GM12878 (cell line): Measurements from ENCODE around the gene DNMT1. TPM values are rescaled to one million over a fixed set of nuclear protein-coding genes. Genes with fewer than 3 reads are reported as not detected.
A peak's percentile ranks its signal among the peaks of the same experiment; 100 is the strongest.

Source experiments
- CEBPB ChIP-seq, 2 experiments: fragments of 150-350 bp in 1 of 2; IDR thresholded peaks; 2 replicates each; pipeline ENCODE4 v1.6.1; 2012 to 2014; ENCODE audit warnings: low read depth in 2 of 2, low read length in 2 of 2, borderline replicate concordance in 1 of 2, inconsistent platforms in 1 of 2
- ETV6 ChIP-seq, 2 experiments: fragments of 450-650 bp in 1 of 2; IDR thresholded peaks in 1 of 2; conservative IDR thresholded peaks in 1 of 2; 2 replicates each; pipeline ENCODE4 v1.6.1; 2014; ENCODE audit warnings: antibody characterized with exemption in 1 of 2, borderline replicate concordance in 1 of 2, low read depth in 1 of 2, mild to moderate bottlenecking in 1 of 2, moderate library complexity in 1 of 2
- HDGF ChIP-seq: fragments of 450-650 bp; IDR thresholded peaks from 2 replicates; pipeline ENCODE4 v1.6.1; 2016; ENCODE audit warnings: antibody characterized with exemption
- IKZF1 ChIP-seq: fragments of 450-650 bp; conservative IDR thresholded peaks from 2 replicates; pipeline ENCODE4 v1.6.1; 2017; ENCODE audit warnings: antibody characterized with exemption, mild to moderate bottlenecking
- IKZF2 ChIP-seq, 2 experiments: fragments of 450-650 bp; IDR thresholded peaks; 2 replicates each; pipeline ENCODE4 v1.6.1; 2017; ENCODE audit warnings: mild to moderate bottlenecking in 2 of 2, moderate library complexity in 2 of 2
- MEF2A ChIP-seq: IDR thresholded peaks from 2 replicates; pipeline ENCODE4 v1.6.1; 2011; ENCODE audit warnings: low read depth, mild to moderate bottlenecking, low read length, moderate library complexity; ENCODE audit not compliant: insufficient read depth
- NFXL1 ChIP-seq: fragments of 450-650 bp; IDR thresholded peaks from 2 replicates; pipeline ENCODE4 v1.6.1; 2017; ENCODE audit warnings: antibody characterized with exemption, mild to moderate bottlenecking, borderline replicate concordance
- NR2F1 ChIP-seq: fragments of 450-650 bp; conservative IDR thresholded peaks from 2 replicates; pipeline ENCODE4 v1.6.1; 2017; ENCODE audit warnings: mild to moderate bottlenecking
- SP1 ChIP-seq: IDR thresholded peaks from one replicate; pipeline ENCODE4 v1.6.1; 2011; ENCODE audit warnings: low read depth, low read length
- SPI1 ChIP-seq: IDR thresholded peaks from 2 replicates; pipeline ENCODE4 v1.6.1; 2011; ENCODE audit warnings: low read depth, mild to moderate bottlenecking, low read length, moderate library complexity, borderline replicate concordance; ENCODE audit not compliant: insufficient read depth
- SREBF2 ChIP-seq: IDR thresholded peaks from 2 replicates; pipeline ENCODE4 v1.6.1; 2012; ENCODE audit warnings: mild to moderate bottlenecking, low read length
- STAT1 ChIP-seq: fragments of 450-650 bp; conservative IDR thresholded peaks from 2 replicates; pipeline ENCODE4 v1.6.1; 2014; ENCODE audit warnings: antibody characterized with exemption, mild to moderate bottlenecking
- TBL1XR1 ChIP-seq: IDR thresholded peaks from 2 replicates; pipeline ENCODE4 v1.6.1; 2012; ENCODE audit warnings: low read depth, low read length, improper control_type of control experiment
- TCF12 ChIP-seq: IDR thresholded peaks from 2 replicates; pipeline ENCODE4 v1.6.1; 2011; ENCODE audit warnings: low read depth, mild to moderate bottlenecking, low read length
- TCF7 ChIP-seq: IDR thresholded peaks from 2 replicates; pipeline ENCODE4 v1.6.1; 2014; ENCODE audit warnings: antibody characterized with exemption, borderline replicate concordance
- ZNF24 ChIP-seq: fragments of 450-650 bp; IDR thresholded peaks from 2 replicates; pipeline ENCODE4 v1.6.1; 2017; ENCODE audit warnings: antibody characterized with exemption, mild to moderate bottlenecking
- polyA plus RNA-seq, 11 experiments: library from polyadenylated mRNA; depleted of rRNA in 4 of 11; unstranded in 6 of 11; stranded (reverse) in 5 of 11; fragments of >200 nt; fragmentation: Nextera tagmentation in 4 of 11; fragmentation: Illumina TruSeq in 1 of 11; extraction: Ambion mirVana in 4 of 11; extraction: Trizol in 1 of 11; gene quantifications; 1 replicate in 1 of 11; 2 replicates in 10 of 11; pipeline versions ENCODE4 v1.2.1 to v1.2.3, GENCODE V29; 2011 to 2016; ENCODE audit warnings: inconsistent platforms in 2 of 11, missing spikeins in 2 of 11, low read depth in 1 of 11
- total RNA-seq, 4 experiments: library from RNA; depleted of rRNA in 3 of 4; stranded (reverse); fragments of >200 nt in 3 of 4; fragmentation: Illumina TruSeq in 1 of 4; extraction: Trizol in 1 of 4; gene quantifications; 2 replicates each; pipeline versions ENCODE4 v1.2.1 to v1.2.3, GENCODE V29; 2013 to 2021
- TF ChIP-seq, protein P1 (sequence below): fragments of 450-650 bp; IDR thresholded peaks from 2 replicates; pipeline ENCODE4 v1.6.1; 2017; ENCODE audit warnings: mild to moderate bottlenecking
- TF ChIP-seq, protein P2 (sequence below): fragments of 450-650 bp; IDR thresholded peaks from 2 replicates; pipeline ENCODE4 v1.6.1; 2017; ENCODE audit warnings: borderline replicate concordance
- TF ChIP-seq, protein P3 (sequence below): IDR thresholded peaks from 2 replicates; pipeline ENCODE4 v1.6.1; 2011; ENCODE audit warnings: borderline replicate concordance, low read depth, mild to moderate bottlenecking, moderate library complexity, low read length; ENCODE audit not compliant: insufficient read depth, poor library complexity, severe bottlenecking
- TF ChIP-seq, protein P4 (sequence below): fragments of 150-350 bp; IDR thresholded peaks from 2 replicates; pipeline ENCODE4 v1.6.1; 2014; ENCODE audit warnings: mild to moderate bottlenecking, low read depth, low read length
- TF ChIP-seq, protein P5 (sequence below): IDR thresholded peaks from 2 replicates; pipeline ENCODE4 v1.6.1; 2012; ENCODE audit warnings: low read length, inconsistent platforms
- TF ChIP-seq, protein P6 (sequence below): fragments of 450-650 bp; IDR thresholded peaks from 2 replicates; pipeline ENCODE4 v1.6.1; 2014; ENCODE audit warnings: mild to moderate bottlenecking

DNMT1 gene
- total and polyA plus RNA-seq, 10 of the 15 experiments (the other 5 are each of a cell fraction or from before 2014, with no cell fraction given) = 70.0 to 290 (median 133) TPM

DNA sequence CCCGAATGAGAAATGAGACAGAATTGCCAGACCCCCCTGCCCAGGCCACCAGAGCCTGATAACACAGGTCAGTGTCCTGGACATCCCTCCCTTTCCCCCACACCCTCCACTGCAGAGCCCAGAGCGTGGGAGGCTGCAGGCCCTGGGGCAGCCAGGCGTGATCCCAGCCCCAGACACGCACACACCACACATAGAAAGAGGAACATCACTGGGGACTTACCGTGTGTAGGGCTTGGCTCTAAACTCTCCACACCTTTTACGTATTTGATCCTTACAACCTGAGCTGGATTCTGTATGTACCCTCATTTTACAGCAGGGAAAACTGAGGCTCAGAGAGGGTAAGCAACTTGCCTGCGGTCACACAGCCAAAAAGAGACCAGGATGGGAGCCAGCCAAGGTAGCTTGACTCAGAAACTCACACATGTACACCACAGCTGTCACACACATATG, 91.9 kb downstream of the DNMT1 start (continued):
- TF ChIP-seq, protein P1, sequence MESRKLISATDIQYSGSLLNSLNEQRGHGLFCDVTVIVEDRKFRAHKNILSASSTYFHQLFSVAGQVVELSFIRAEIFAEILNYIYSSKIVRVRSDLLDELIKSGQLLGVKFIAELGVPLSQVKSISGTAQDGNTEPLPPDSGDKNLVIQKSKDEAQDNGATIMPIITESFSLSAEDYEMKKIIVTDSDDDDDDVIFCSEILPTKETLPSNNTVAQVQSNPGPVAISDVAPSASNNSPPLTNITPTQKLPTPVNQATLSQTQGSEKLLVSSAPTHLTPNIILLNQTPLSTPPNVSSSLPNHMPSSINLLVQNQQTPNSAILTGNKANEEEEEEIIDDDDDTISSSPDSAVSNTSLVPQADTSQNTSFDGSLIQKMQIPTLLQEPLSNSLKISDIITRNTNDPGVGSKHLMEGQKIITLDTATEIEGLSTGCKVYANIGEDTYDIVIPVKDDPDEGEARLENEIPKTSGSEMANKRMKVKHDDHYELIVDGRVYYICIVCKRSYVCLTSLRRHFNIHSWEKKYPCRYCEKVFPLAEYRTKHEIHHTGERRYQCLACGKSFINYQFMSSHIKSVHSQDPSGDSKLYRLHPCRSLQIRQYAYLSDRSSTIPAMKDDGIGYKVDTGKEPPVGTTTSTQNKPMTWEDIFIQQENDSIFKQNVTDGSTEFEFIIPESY = no peak
- TF ChIP-seq, protein P2, sequence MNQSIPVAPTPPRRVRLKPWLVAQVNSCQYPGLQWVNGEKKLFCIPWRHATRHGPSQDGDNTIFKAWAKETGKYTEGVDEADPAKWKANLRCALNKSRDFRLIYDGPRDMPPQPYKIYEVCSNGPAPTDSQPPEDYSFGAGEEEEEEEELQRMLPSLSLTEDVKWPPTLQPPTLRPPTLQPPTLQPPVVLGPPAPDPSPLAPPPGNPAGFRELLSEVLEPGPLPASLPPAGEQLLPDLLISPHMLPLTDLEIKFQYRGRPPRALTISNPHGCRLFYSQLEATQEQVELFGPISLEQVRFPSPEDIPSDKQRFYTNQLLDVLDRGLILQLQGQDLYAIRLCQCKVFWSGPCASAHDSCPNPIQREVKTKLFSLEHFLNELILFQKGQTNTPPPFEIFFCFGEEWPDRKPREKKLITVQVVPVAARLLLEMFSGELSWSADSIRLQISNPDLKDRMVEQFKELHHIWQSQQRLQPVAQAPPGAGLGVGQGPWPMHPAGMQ = no peak; the same call in 1 of the 2 replicates
- TF ChIP-seq SREBF2 (no peak), SPI1 (peak; percentile 76; the same call in 1 of the 2 replicates), HDGF (no peak), NFXL1 (no peak), TCF12 (peak; percentile 94), STAT1 (no peak), ETV6 (conservative IDR thresholded peaks at IDR 0.05 in 1 of 2, IDR thresholded peaks at IDR 0.05 in 1 of 2; ENCODE audit: borderline replicate concordance in 1 of 2, low read depth in 1 of 2) (no peak), ZNF24 (no peak), MEF2A (peak; percentile 73), TBL1XR1 (no peak), IKZF2 (IDR thresholded peaks at IDR 0.05) (peak; percentile 93 to 95), TCF7 (no peak), SP1 (peak; percentile 76), IKZF1 (peak; percentile 94), CEBPB (IDR thresholded peaks at IDR 0.05; ENCODE audit: borderline replicate concordance in 1 of 2, low read depth in 2 of 2, low read length in 2 of 2) (no peak), NR2F1 (0 out of 2 replicates have a peak, but pooled peaks have one; percentile 13)
- TF ChIP-seq, protein P3, sequence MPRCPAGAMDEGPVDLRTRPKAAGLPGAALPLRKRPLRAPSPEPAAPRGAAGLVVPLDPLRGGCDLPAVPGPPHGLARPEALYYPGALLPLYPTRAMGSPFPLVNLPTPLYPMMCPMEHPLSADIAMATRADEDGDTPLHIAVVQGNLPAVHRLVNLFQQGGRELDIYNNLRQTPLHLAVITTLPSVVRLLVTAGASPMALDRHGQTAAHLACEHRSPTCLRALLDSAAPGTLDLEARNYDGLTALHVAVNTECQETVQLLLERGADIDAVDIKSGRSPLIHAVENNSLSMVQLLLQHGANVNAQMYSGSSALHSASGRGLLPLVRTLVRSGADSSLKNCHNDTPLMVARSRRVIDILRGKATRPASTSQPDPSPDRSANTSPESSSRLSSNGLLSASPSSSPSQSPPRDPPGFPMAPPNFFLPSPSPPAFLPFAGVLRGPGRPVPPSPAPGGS = peak; percentile 97
- TF ChIP-seq, protein P4, sequence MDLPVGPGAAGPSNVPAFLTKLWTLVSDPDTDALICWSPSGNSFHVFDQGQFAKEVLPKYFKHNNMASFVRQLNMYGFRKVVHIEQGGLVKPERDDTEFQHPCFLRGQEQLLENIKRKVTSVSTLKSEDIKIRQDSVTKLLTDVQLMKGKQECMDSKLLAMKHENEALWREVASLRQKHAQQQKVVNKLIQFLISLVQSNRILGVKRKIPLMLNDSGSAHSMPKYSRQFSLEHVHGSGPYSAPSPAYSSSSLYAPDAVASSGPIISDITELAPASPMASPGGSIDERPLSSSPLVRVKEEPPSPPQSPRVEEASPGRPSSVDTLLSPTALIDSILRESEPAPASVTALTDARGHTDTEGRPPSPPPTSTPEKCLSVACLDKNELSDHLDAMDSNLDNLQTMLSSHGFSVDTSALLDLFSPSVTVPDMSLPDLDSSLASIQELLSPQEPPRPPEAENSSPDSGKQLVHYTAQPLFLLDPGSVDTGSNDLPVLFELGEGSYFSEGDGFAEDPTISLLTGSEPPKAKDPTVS = no peak
- TF ChIP-seq, protein P5, sequence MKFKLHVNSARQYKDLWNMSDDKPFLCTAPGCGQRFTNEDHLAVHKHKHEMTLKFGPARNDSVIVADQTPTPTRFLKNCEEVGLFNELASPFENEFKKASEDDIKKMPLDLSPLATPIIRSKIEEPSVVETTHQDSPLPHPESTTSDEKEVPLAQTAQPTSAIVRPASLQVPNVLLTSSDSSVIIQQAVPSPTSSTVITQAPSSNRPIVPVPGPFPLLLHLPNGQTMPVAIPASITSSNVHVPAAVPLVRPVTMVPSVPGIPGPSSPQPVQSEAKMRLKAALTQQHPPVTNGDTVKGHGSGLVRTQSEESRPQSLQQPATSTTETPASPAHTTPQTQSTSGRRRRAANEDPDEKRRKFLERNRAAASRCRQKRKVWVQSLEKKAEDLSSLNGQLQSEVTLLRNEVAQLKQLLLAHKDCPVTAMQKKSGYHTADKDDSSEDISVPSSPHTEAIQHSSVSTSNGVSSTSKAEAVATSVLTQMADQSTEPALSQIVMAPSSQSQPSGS = 0 out of 2 replicates have a peak, but pooled peaks have one; percentile 22
- TF ChIP-seq, protein P6, sequence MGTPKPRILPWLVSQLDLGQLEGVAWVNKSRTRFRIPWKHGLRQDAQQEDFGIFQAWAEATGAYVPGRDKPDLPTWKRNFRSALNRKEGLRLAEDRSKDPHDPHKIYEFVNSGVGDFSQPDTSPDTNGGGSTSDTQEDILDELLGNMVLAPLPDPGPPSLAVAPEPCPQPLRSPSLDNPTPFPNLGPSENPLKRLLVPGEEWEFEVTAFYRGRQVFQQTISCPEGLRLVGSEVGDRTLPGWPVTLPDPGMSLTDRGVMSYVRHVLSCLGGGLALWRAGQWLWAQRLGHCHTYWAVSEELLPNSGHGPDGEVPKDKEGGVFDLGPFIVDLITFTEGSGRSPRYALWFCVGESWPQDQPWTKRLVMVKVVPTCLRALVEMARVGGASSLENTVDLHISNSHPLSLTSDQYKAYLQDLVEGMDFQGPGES = no peak
